Liver (tissue), 3 donors: ENCODE measurements around the gene KRTAP10-8.

Experiments used
- EGR1 ChIP-seq, 2 donors: IDR thresholded peaks; 2 replicates each; pipeline ENCODE4 v1.6.1; 2016 to 2018; ENCODE audit warnings: antibody characterized with exemption in 2 of 2, low read depth in 2 of 2
- GABPA ChIP-seq, 2 donors: IDR thresholded peaks in 1 of 2; conservative IDR thresholded peaks in 1 of 2; 2 replicates each; pipeline ENCODE4 v1.6.1; 2016; ENCODE audit warnings: antibody characterized with exemption in 2 of 2, mild to moderate bottlenecking in 1 of 2, moderate library complexity in 1 of 2
- HNF4A ChIP-seq, 2 donors: conservative IDR thresholded peaks; 2 replicates each; pipeline ENCODE4 v1.6.1; 2016; ENCODE audit warnings: antibody characterized with exemption in 2 of 2, mild to moderate bottlenecking in 2 of 2
- RAD21 ChIP-seq, 2 donors: IDR thresholded peaks; 2 replicates each; pipeline ENCODE4 v1.6.1; 2016; ENCODE audit warnings: antibody characterized with exemption in 2 of 2, mild to moderate bottlenecking in 2 of 2
- REST ChIP-seq: IDR thresholded peaks from 2 replicates; pipeline ENCODE4 v1.6.1; 2016; ENCODE audit warnings: antibody characterized with exemption, mild to moderate bottlenecking
- RXRA ChIP-seq, 2 donors: IDR thresholded peaks; 2 replicates each; pipeline ENCODE4 v1.6.1; 2017 to 2018; ENCODE audit warnings: antibody characterized with exemption in 2 of 2, mild to moderate bottlenecking in 1 of 2
- YY1 ChIP-seq: IDR thresholded peaks from 2 replicates; pipeline ENCODE4 v1.6.1; 2016; ENCODE audit warnings: antibody characterized with exemption, mild to moderate bottlenecking
- ZBTB33 ChIP-seq: IDR thresholded peaks from 2 replicates; pipeline ENCODE4 v1.6.1; 2016; ENCODE audit warnings: antibody characterized with exemption
- TF ChIP-seq, protein P1 (sequence below): fragments of 150-350 bp; IDR thresholded peaks from 2 replicates; pipeline ENCODE4 v1.5.1; 2017; ENCODE audit warnings: improper control_type of control experiment, low read depth, low read length; ENCODE audit not compliant: missing input control
- donor health status: healthy.
- donor health status: healthy.

- TF ChIP-seq YY1 (no peak), GABPA (IDR thresholded peaks at IDR 0.05 in 1 of 2, conservative IDR thresholded peaks at IDR 0.05 in 1 of 2) (no peak), EGR1 (IDR thresholded peaks at IDR 0.05; ENCODE audit: low read depth in 2 of 2) (no peak), HNF4A (conservative IDR thresholded peaks at IDR 0.05) (no peak), RAD21 (IDR thresholded peaks at IDR 0.05) (no peak), RXRA (IDR thresholded peaks at IDR 0.05) (no peak), ZBTB33 (no peak), REST (no peak)
- TF ChIP-seq, protein P1, sequence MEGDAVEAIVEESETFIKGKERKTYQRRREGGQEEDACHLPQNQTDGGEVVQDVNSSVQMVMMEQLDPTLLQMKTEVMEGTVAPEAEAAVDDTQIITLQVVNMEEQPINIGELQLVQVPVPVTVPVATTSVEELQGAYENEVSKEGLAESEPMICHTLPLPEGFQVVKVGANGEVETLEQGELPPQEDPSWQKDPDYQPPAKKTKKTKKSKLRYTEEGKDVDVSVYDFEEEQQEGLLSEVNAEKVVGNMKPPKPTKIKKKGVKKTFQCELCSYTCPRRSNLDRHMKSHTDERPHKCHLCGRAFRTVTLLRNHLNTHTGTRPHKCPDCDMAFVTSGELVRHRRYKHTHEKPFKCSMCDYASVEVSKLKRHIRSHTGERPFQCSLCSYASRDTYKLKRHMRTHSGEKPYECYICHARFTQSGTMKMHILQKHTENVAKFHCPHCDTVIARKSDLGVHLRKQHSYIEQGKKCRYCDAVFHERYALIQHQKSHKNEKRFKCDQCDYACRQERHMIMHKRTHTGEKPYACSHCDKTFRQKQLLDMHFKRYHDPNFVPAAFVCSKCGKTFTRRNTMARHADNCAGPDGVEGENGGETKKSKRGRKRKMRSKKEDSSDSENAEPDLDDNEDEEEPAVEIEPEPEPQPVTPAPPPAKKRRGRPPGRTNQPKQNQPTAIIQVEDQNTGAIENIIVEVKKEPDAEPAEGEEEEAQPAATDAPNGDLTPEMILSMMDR: no peak
Observed at GRCh38 chr21:44647222-44647552, 35.3 kb downstream of the KRTAP10-8 start.
